GM19452 (cell line): ENCODE results near the gene TMEM234.
"Not testable (repeated sequence)": the region's sequence is repeated elsewhere in the genome, so short reads cannot be mapped to it uniquely, and the experiment has no call there.

Source experiments
- ATAC-seq: cut with Tn5 transposase; IDR thresholded peaks from one replicate; pipeline ENCODE4 v1.9.1; 2021; ENCODE audit not compliant: unreplicated experiment

TMEM234 gene

DNA sequence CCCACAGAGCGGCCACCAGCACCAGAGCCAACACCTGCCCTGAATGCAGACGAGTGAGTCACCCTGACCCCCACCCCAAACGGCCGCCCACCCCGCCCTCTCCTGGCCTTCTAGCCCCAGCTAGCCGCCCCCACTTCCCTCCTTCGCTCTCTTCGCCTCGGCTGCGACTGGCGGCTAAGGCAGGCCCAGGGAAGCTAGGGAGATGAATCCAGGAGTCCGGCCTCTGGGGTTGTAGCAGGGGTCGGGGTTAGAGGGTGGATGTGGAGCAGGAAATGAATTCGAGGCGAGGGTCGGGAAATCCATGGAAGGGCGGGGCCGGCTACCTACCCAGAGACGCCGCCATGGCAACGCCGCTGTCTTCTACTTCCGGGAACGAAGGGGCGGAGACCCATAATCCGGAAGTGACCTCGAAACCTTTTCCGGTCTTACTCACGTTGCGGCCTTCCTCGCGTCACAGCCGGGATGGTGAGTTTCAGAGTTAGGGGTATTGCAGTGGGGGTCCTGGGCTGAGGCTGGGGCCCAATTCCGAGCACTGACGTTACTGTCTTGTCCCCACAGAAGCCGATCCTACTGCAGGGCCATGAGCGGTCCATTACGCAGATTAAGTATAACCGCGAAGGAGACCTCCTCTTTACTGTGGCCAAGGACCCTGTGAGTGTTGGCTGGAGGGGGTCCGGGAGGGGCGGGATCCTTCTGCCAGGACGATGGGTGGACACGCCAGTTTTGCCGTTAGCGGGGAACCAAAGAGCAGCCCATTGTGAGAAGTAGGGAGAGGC lies at the start of gene TMEM234, which contains the start of gene EIF3I:
Gene TMEM234 (minus strand): TSS at position 374 of the 776 bp plus-strand sequence. CDS start 31 bp downstream, at position 343.
Gene EIF3I (plus strand): TSS at position 428 of the 776 bp plus-strand sequence. CDS start 35 bp downstream, at position 463.
- ATAC-seq = peak; percentile 82

DNA sequence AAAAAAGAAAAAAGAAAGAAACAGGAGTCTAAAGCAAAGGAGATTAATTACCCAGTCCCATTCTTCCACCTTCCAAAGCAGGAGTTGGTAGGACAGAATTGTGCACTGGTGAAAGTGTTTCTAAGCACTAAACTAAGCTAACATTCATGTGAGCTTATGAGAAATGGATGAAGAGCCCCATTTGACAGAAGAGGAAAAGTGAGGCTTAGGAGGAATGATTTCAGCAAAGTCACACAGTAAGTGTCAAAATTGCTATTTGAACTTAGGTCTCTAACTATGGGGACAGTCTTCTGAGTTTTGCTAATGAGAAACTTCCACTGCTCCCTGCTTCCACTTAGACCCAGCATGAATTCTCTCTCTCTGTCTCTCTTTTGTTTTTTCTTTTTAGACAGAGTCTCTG lies 47.6 kb upstream of the TMEM234 start:
- ATAC-seq = no peak

DNA sequence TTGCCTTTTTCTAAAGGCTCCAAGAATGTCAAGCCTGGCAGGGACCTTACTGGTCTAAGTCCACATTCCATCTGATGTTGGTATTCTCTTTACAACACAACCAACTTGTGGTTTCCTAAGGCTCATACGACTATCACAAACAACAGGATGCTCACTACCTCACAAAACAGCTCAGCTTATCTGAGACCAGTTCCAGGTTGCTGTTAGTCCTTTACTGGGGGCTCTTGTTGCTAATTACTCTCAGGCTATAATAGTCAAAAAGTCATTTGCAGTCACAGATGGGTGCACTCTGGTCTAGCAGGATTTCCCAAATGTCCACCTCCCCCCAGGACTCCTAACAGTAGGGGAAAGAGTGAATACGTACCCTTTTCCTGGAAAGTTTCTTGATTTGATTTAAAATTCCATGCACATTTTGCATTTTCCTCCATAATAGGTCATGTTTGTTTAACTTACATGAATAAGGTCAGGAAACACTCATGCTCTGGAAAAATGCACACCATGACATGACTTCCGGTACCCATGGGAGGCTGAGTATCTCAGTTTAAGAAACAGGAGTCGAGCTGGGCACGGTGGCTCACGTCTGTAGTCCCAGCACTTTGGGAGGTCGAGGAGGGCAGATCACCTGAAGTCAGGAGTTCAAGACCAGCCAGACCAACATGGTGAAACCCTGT lies 44.9 kb upstream of the TMEM234 start:
- ATAC-seq = no peak

DNA sequence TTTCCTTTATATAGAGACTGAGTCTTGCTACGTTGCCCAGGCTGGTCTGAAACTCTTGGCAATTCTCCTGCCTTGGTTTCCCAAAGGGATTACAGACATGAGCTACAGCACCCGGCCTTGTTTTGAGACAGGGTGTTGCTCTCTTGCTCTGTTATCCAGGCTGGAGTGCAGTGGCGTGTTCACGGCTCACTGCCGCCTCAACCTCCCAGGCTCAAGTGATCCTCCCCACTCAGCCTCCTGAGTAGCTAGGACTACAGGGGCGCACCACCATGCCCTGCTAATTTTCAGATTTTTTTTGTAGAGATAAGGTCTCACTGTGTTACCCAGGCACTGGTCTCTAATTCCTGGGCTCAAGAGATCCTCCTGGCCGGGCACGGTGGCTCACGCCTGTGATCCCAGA lies 43.7 kb upstream of the TMEM234 start:
- no peak for ATAC-seq

DNA sequence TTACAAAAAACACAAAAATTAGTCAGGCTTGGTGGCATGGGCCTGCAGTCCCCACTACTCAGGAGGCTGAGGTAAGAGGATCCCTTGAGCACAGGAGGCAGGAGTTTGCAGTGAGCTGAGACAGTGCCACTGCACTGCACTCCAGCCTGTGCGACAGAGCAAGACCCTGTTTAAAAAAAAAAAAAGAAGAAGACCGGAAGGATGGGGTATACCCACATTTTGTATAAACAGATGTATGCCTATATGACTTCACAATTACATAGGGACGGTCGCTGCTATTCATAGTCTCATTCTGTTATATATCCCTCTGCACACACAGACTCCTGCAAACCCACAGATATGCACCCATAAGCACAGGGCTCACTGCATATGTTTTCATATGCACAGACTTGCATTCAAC lies 41.6 kb upstream of the TMEM234 start:
- ATAC-seq = no peak

DNA sequence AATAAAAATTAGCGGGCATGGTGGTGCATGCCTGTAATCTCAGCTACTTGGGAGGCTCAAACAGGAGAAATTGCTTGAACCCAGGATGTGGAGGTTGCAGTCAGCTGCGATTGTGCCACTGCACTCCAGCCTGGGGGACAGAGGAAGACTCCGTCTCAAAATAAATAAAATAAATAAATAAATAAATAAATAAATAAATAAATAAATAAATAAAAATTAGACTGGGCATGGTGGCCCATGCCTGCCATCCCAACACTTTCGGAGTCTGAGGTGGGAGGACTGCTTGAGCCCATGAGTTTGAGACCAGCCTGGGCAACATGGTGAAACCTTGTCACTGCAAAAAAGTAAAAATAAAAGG lies 41.1 kb upstream of the TMEM234 start:
- not testable (repeated sequence) for ATAC-seq

DNA sequence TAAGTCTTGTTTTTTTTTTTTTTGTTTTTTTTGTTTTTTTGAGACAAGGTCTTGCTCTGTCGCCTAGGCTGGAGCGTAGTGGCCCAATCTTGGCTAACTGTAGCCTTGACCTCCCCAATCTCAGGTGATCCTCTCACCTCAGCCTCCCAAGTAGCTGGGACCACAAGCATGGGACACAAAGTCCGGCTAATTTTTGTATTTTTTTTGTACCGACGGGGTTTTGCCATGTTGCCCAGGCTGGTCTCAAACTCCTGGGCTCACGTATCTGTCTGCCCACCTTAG lies 35.0 kb upstream of the TMEM234 start:
- ATAC-seq = no peak

DNA sequence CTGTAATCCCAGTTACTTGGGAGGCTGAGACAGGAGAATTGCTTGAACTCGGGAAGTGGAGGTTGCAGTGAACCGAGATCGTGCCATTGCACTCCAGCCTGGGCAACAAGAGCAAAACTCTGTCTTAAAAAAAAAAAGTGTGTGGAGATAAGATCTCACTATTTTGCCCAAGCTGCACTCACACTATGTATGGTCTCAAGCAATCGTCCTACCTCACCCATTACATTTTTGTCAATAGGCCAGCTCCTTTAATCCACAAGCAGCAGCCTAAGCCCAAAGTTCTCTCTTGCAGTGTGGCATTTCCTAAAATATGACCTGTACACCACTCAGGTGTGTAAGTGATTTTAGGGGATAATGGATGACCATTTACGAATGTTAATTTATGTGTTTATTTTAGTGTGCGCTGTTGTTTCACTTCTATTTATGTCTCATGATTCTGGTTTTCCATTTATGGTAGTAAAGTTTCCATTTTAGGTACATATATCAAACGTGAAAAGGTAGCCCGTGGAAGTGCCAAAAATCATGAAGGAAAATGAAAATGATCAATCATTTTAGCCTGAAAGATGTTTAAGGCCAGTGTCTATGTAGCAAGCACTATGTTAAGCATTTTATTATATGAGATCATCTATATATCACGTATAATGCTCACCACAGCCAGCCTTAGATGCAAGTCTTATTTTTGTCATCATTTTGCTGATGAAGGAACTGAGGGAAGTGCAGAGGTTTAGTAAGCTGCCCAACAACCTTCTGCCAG lies 34.5 kb upstream of the TMEM234 start:
- no peak for ATAC-seq

DNA sequence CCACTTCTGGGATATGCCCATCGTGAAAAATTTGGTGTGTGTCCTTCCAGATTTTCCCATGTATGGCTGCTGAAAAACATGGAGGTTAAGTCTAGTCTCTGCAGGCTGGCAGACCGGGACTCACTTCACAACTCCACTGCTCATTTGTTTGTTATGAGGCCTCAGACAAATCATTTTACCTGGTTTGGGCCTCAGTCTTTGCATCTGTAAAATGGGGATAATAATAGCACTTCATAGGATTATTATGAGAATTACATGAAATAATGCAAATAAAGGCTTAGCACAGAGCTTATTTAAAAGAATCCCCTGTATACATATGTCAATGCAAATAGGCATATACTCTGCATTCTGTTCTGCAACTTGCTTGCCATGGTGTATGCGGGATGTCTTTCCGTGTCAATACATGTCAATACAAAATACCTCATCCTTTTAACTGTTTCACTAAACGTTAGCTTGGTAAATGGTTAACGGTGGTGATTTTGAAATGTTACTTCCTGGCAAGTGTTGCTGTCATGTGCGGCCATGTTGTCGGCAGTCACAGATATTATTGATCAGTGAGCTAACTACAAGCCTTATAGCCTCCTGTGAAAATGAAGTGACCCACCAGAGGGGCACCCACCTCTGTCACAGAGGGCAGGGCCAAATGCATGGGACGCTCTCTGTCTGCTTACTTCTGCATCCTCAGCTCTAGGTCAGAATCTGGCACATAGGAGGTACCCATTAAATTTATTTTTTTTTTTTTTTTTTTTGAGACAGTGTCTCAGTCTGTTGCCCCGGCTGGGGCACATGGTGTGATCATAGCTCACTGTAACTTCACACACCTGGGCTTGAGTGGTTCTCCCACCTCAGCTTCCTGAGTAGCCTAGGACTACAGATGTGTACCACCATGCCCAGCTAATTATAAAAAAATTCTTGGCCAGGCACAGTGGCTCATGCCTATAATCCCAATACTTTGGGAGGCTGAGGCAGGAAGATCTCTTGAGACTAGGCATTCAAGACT lies 33.2 kb upstream of the TMEM234 start:
- ATAC-seq = no peak

DNA sequence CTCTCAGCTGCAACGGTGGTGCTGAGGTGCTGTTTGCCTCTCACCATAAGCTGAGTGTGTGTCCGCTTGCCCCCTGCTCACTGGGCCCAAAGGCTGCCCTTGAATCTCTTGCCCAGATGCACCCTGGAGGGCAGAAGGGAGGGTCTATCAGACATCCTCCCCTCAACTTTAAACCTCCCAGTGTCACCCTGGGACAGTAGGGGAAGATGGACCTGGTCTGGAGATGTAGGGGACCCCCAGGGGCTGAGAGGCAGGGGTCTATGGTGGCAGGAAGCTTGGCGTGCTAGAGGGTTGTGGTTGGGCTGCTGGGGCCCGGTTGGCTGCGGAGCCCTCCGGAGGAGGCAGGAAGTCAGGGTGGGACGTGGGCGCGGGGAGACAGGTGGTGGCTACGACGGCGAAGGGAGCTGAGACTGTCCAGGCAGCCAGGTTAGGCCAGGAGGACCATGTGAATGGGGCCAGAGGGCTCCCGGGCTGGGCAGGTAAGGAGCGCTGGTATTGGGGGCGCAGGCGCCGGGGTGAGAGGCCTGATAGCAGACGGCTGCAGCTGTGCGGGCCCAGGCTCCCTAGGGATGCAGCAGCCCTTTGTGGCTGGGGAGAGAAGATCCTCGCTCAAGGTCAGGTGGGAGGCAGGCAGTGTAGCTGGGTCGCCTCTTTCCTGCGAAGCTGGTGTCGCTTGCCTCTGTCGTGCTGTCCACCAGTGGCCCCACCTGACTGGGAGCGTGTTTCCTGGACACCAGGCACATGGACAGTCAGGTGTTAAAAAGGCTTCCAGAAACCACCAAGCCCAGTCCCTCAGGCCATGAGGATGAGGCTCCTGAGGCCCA lies 29.0 kb upstream of the TMEM234 start, which contains the start of gene LCK:
Gene LCK (plus strand): TSS at position 373 of the 824 bp plus-strand sequence. CDS start 23,065 bp downstream, outside the sequence.
- ATAC-seq = no peak

DNA sequence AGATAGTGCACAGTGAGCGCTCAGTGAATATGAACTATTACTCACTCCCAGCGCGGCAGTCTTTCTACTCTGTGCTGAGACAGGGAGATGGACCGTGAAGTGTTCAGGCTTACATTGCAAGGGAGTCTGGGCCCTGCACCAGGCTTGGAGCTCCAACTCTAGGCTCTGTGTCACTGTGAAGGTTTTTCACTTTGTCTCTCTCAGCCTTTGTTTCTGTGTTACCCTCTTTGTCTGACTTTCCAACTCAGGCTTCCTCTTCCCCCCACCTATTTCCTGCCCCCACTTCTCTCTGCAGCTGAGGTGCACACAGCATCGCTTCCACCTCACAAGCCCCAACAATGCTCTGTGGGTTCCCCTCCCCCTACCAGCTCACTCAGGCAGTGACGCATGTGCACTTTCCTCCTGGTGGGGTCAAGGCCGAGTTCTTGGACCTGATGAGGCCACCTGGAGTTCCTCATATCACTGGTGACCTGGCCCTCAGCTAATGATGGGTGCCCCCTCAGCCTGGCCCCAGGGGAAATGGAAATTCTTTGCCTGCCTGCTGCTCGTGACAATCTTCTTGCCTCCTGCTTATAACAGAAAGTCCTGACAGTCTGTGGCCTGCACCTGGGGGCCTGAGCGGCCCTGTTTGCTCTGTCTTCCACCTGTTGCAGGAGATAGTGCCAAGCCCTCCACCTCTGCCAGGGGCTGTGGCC lies 27.8 kb upstream of the TMEM234 start:
- peak; percentile 47 for ATAC-seq

DNA sequence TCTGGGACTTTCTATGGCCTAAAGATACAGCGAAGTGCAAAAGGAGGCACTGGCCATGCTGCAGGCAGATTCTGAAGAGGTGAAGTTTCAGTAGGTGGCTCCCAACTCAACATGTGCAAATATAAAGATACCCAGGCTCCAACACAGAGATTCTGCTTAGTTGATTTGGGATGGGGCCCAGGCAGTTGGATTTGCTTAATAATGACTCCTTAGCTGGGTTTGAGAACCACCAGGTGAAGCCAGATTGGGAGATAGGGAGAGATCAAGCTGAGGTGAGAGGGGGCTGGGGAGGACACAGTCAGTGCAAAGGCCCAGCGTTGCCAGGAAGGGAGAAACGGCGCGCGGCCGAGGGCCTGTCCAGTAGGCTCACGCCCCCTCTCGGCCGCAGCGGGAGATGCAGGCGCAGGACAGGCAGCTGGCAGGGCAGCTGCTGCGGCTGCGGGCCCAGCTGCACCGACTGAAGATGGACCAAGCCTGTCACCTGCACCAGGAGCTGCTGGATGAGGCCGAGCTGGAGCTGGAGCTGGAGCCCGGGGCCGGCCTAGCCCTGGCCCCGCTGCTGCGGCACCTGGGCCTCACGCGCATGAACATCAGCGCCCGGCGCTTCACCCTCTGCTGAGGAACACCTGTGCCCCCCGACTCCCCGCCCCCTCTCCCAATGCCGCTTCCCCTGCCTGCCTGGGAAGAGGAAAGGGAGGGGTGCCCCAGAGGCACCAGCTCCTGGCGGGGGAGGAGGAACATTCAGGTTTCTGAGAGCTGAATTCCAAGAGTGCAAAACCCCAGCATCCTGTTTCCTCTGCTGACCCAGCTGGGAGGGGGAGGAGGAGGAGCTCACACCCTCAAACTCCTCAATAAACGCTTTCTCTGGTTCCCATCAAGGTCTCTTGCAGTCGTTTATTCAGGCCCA lies 26.1 kb upstream of the TMEM234 start:
- no peak for ATAC-seq

DNA sequence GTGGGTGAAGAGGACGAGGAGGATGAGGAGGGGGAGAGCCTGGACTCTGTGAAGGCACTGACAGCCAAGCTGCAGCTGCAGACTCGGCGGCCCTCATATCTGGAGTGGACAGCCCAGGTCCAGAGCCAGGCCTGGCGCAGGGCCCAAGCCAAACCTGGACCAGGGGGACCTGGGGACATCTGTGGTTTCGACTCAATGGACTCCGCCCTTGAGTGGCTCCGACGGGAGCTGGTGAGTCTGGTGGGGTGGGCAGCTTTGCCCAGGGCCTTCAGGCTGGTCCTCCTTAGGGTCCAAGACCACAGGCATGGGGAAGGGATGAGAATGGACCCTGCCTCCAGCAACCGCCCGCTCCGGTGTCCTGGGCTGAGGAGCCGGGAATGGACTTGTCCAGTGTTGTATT lies 25.3 kb upstream of the TMEM234 start:
- ATAC-seq = no peak

DNA sequence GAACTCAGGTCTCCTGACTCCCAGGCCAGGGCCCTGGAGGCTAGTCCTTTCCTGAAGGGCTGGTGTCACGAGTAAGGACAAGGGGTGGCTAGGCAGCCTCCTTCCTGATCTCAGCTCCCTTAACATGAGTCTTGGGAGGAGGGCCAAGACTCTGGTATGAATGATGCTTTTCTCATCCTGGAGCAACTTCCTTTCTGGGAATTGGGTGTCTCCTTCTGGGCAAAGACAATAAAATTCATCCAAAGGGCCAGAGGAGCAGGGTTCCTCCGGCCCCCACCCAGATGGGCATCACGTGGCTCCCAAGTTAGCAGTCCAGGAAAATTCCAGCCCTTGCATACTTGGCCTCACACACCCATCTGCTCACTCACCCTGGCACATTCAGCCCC lies 24.7 kb upstream of the TMEM234 start, which contains the start of gene FAM167B:
Gene FAM167B (plus strand): TSS at position 335 of the 386 bp plus-strand sequence. CDS start 200 bp downstream, outside the sequence.
- no peak for ATAC-seq

DNA sequence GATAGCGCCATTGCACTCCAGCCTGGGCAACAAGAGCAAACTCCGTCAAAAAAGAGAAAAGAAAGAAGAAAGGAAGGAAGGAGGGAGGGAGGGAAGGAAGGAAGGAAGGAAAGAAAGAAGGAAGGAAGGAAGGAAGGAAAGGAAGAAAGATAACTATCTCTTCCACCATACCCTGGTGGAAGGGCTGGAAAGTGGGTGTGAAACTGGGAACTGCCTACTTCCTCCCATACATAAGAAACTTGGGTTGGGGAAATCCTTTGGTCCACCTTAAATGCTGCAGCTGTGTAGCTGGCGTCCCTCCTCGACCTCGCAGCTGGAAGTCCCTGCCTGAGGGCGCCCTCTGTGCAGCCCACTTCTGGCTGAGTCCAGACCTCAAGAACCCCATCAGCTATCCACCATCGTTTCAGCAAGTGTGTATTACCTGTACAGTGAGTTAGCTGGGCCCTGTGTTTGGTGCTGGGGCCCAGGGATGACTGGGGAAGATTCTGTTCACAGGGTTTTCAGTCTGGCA lies 20.2 kb upstream of the TMEM234 start:
- ATAC-seq = no peak

DNA sequence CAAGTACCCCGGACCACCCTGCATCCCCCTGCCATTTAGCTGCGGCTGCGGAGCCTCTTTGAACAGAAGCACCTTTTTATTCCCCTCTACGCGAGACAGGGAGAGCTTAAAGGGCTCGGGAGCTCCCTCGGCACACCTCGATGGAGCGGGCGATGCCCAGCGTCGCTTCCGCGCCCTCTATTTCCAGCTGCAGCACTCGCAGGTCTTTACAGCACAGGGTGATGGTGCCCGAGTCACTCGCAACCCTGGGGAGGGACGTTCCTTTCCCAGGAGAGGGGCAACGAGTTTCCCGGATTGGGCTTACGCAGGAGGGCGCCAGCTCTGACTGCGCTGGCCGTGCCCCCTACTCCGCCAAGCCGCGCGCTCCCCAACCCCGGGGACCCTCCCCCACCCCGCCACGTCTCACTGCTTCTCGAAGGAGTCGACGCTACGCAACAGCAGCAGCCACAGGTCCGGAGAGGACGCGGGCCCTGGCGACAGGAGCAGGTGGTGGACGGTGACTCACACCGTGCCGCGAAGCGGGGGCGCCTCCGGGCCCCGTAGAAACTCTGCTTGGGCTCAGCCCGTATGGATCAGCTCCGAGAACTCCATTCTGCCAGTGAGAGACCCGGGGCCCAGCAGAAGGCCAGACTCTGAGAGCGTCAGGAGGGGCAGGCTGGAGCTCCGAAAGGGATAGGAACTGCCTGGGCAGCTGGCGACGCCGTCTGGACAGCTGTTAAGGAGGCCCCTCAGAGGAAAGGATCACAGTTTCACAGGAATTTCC lies 19.0 kb upstream of the TMEM234 start:
- ATAC-seq = peak; percentile 45
